Measurements from ENCODE around the gene PGAP1. TPM values are rescaled to one million over a fixed set of nuclear protein-coding genes. Genes with fewer than 3 reads are reported as not detected.

Gene PGAP1
- total and polyA plus RNA-seq, 2 of the 8 experiments (the other 6 are each of a cell fraction or from before 2014, with no cell fraction given), result 8.3 to 24.1 TPM

DNA sequence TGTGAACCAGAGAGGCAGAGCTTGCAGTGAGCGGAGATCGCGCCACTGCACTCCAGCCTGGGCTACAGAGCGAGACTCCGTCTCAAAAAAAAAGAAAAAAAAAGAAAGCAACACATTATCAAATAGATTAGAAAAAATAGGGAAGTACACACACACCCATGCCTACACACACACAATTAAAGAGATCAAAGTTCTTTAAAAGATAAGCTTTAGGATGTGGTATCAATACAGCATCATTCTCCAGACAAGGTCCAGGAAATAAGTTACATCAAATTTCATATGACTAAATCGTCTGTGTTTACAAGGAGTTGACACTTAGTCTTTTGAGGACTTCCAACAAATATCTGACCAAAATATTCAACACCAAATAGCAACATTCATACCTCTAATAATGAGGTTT lies 25.7 kb downstream of the PGAP1 start:
- Histone ChIP-seq H3K36me3 (ENCODE audit: control insufficient read depth in 2 of 4, insufficient read depth in 4 of 4, low read length in 3 of 4) (peaks cover 0 to 32% (median 10%) of the 10 kb centered on the region in 4 experiments; a peak in 7 of 8 replicates), H2AK5ac (ENCODE audit: low read depth, low read length) (no peak overlapping the region), H4K8ac (ENCODE audit: extremely low read depth, insufficient read depth, low read length) (no peak overlapping the region), H3K56ac (replicated peaks; ENCODE audit: insufficient read length, low read depth, low read length) (no peak overlapping the region), H3K14ac (ENCODE audit: insufficient read length) (no peak overlapping the region), H3K23me2 (ENCODE audit: low read depth, low read length) (no peaks in the 10 kb centered on the region), H3K27ac (ENCODE audit: low read depth, low read length) (no peak overlapping the region), H3K79me2 (ENCODE audit: control insufficient read depth in 1 of 2, insufficient read depth in 2 of 2, low read length in 2 of 2) (peaks cover 0 to 7% of the 10 kb centered on the region in 2 experiments; a peak in 1 of 4 replicates), H2BK120ac (replicated peaks; ENCODE audit: low read depth, low read length) (no peak overlapping the region), H3K4me1 (replicated peaks in 1 of 4; ENCODE audit: control insufficient read depth in 3 of 4, insufficient read depth in 4 of 4, low read length in 3 of 4) (no peaks in the 10 kb centered on the region), H3K4ac (replicated peaks; ENCODE audit: insufficient read length, low read depth, low read length) (no peak overlapping the region), H3K4me3 (ENCODE audit: extremely low read depth in 1 of 4, insufficient read depth in 2 of 4, low read depth in 3 of 4, low read length in 4 of 4) (no peak overlapping the region), H3K23ac (ENCODE audit: insufficient read length) (no peak overlapping the region), H3K9me3 (ENCODE audit: insufficient read depth in 2 of 2, low read depth in 1 of 2, low read length in 1 of 2) (no peaks in the 10 kb centered on the region), H4K20me1 (replicated peaks in 1 of 2; ENCODE audit: control insufficient read depth in 1 of 2, insufficient read depth in 2 of 2, low read length in 2 of 2) (no peaks in the 10 kb centered on the region), H2AFZ (ENCODE audit: low read length) (no peak overlapping the region), H3K9ac (replicated peaks in 1 of 4; ENCODE audit: extremely low read depth in 1 of 4, low read depth in 3 of 4, low read length in 3 of 4) (no peak overlapping the region), H2BK12ac (ENCODE audit: low read depth, low read length) (no peak overlapping the region), H4K91ac (replicated peaks; ENCODE audit: insufficient read length, low read length) (no peak overlapping the region), H2BK5ac (ENCODE audit: low read depth, low read length) (no peak overlapping the region), H2BK20ac (ENCODE audit: low read length) (no peak overlapping the region), H3K18ac (ENCODE audit: extremely low read depth, low read length) (no peak overlapping the region), H2BK15ac (ENCODE audit: low read length) (no peak overlapping the region), H4K5ac (ENCODE audit: insufficient read length, low read depth, low read length) (no peak overlapping the region), H3K27me3 (replicated peaks in 1 of 4; ENCODE audit: control insufficient read depth in 3 of 4, extremely low read depth in 1 of 4, insufficient read depth in 3 of 4, low read length in 3 of 4) (no peaks in the 10 kb centered on the region), H3K4me2 (ENCODE audit: insufficient read depth in 1 of 2, low read depth in 2 of 2, low read length in 2 of 2) (no peak overlapping the region), H3K79me1 (ENCODE audit: low read depth, low read length) (no peaks in the 10 kb centered on the region)
- FAIRE-seq, result no peak
- TF ChIP-seq CBX5 (IDR thresholded peaks at IDR 0.05; ENCODE audit: low read depth, low read length), result no peak
- no peak for TF ChIP-seq RBBP5 (IDR thresholded peaks at IDR 0.05; ENCODE audit: borderline replicate concordance, low read depth, low read length)
- no peak for TF ChIP-seq SP4 (IDR thresholded peaks at IDR 0.05; ENCODE audit: low read length)
- TF ChIP-seq BACH1 (IDR thresholded peaks at IDR 0.05; ENCODE audit: low read length), result no peak
- TF ChIP-seq JUN (IDR thresholded peaks at IDR 0.05; ENCODE audit: low read depth, low read length), result no peak
- no peak for TF ChIP-seq MAX (IDR thresholded peaks at IDR 0.05)
- no peak for TF ChIP-seq SP1 (IDR thresholded peaks at IDR 0.05; ENCODE audit: low read depth, low read length)
- TF ChIP-seq HDAC2 (IDR thresholded peaks at IDR 0.05; ENCODE audit: borderline replicate concordance in 1 of 2, low read depth in 2 of 2, low read length in 2 of 2), result no peak
- no peak for TF ChIP-seq CREB1 (IDR thresholded peaks at IDR 0.05)
- no peak for TF ChIP-seq RFX5 (IDR thresholded peaks at IDR 0.05; ENCODE audit: borderline replicate concordance, low read depth, low read length)
- TF ChIP-seq POLR2AphosphoS5 (IDR thresholded peaks at IDR 0.05; ENCODE audit: low read depth, low read length), result no peak
- no peak for TF ChIP-seq EZH2 (IDR thresholded peaks at IDR 0.05; ENCODE audit: low read depth, low read length, severe bottlenecking)
- TF ChIP-seq CTBP2 (IDR thresholded peaks at IDR 0.05; ENCODE audit: borderline replicate concordance, insufficient read depth, insufficient read length, low read length), result no peak
- TF ChIP-seq SIN3A (conservative IDR thresholded peaks at IDR 0.05 in 1 of 2, IDR thresholded peaks at IDR 0.05 in 1 of 2; ENCODE audit: low read depth in 1 of 2, low read length in 2 of 2), result no peak
- no peak for DNase-seq (ENCODE audit: low read depth in 1 of 2, low spot score in 2 of 2)
- ChIA-PET POLR2A (ENCODE audit: partially characterized antibody) (interaction anchor here (0.7 kb wide), 2 partner anchors 44 to 70 kb away, joined by 3 to 4 read pairs; no protein-coding TSS in a partner anchor), CTCF (ENCODE audit: partially characterized antibody) (interaction anchor here (0.7 to 3.5 kb wide), 6 partner anchors 19 to 459 kb away, joined by 3 to 11 read pairs (median 4); no protein-coding TSS in a partner anchor)
- WGBS, 2 experiments (ENCODE audit: extremely low coverage in 1 of 2, insufficient coverage in 1 of 2, insufficient read length in 1 of 2, insufficient replicate concordance in 2 of 2, low coverage in 1 of 2, low lambda C conversion rate in 2 of 2, missing lambda C conversion rate in 1 of 2), result 90% methylated on average over 1 of the region's 6 CpGs; no CpG with 5 or more reads in 1 of the 2 experiments

Measured in H1 (cell line).